ENCODE data around the gene CLCF1. TPM values are rescaled to one million over a fixed set of nuclear protein-coding genes. Genes with fewer than 3 reads are reported as not detected.
A peak's percentile ranks its signal among the peaks of the same experiment; 100 is the strongest.

The CLCF1 gene
- total RNA-seq, 1 donor from 2014 or later = 32.6 TPM

- Histone ChIP-seq H3K4me3 (no peak overlapping the region), H3K27me3 (no peaks in the 10 kb centered on the region), H3K36me3 (no peaks in the 10 kb centered on the region), H3K4me1 (peaks cover 5 to 29% of the 10 kb centered on the region in 2 donors), H3K9me3 (no peaks in the 10 kb centered on the region), H3K27ac (no peak overlapping the region)
- DNase-seq (ENCODE audit: low spot score in 2 of 2) = no peak
- intact Hi-C loops (cut with DNase I) = no loop called here
- TF ChIP-seq, protein P1, sequence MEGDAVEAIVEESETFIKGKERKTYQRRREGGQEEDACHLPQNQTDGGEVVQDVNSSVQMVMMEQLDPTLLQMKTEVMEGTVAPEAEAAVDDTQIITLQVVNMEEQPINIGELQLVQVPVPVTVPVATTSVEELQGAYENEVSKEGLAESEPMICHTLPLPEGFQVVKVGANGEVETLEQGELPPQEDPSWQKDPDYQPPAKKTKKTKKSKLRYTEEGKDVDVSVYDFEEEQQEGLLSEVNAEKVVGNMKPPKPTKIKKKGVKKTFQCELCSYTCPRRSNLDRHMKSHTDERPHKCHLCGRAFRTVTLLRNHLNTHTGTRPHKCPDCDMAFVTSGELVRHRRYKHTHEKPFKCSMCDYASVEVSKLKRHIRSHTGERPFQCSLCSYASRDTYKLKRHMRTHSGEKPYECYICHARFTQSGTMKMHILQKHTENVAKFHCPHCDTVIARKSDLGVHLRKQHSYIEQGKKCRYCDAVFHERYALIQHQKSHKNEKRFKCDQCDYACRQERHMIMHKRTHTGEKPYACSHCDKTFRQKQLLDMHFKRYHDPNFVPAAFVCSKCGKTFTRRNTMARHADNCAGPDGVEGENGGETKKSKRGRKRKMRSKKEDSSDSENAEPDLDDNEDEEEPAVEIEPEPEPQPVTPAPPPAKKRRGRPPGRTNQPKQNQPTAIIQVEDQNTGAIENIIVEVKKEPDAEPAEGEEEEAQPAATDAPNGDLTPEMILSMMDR (IDR thresholded peaks at IDR 0.05) = no peak
Measured at GRCh38 chr11:67349928-67350465, 23.4 kb downstream of the CLCF1 start.

- Histone ChIP-seq H3K27ac (peak overlapping the region in 1 of 2 donors; percentile 31), H3K27me3 (no peaks in the 10 kb centered on the region), H3K4me1 (peaks cover 4 to 25% of the 10 kb centered on the region in 2 donors), H3K4me3 (no peak overlapping the region), H3K9me3 (no peaks in the 10 kb centered on the region), H3K36me3 (no peaks in the 10 kb centered on the region)
- TF ChIP-seq, protein P1 (IDR thresholded peaks at IDR 0.05) = no peak
- intact Hi-C loops (cut with DNase I) = no loop called here
- no peak for DNase-seq (ENCODE audit: low spot score in 2 of 2)
Measured at GRCh38 chr11:67349457-67349856, 23.9 kb downstream of the CLCF1 start.

GRCh38 chr11:67349036-67349435 is 24.4 kb downstream of the CLCF1 start:
- H3K4me1 ChIP-seq = peaks cover 4 to 22% of the 10 kb centered on the region in 2 donors
- no peaks in the 10 kb centered on the region for H3K27me3 ChIP-seq
- H3K4me3 ChIP-seq = no peak overlapping the region
- H3K9me3 ChIP-seq = no peaks in the 10 kb centered on the region
- H3K27ac ChIP-seq = peak overlapping the region in 1 of 2 donors; percentile 31
- TF ChIP-seq, protein P1 (IDR thresholded peaks at IDR 0.05) = no peak
- DNase-seq (ENCODE audit: low spot score in 2 of 2) = no peak
- intact Hi-C loops (cut with DNase I) = no loop called here
- no peaks in the 10 kb centered on the region for H3K36me3 ChIP-seq

GRCh38 chr11:67347964-67348749 is 25.2 kb downstream of the CLCF1 start:
- intact Hi-C loops (cut with DNase I) = no loop called here
- H3K4me3 ChIP-seq = no peak overlapping the region
- DNase-seq (ENCODE audit: low spot score in 2 of 2) = no peak
- no peak overlapping the region for H3K27ac ChIP-seq
- H3K36me3 ChIP-seq = no peaks in the 10 kb centered on the region
- TF ChIP-seq, protein P1 (IDR thresholded peaks at IDR 0.05) = no peak
- H3K4me1 ChIP-seq = peaks cover 4 to 20% of the 10 kb centered on the region in 2 donors
- no peaks in the 10 kb centered on the region for H3K9me3 ChIP-seq
- H3K27me3 ChIP-seq = no peaks in the 10 kb centered on the region

DNA sequence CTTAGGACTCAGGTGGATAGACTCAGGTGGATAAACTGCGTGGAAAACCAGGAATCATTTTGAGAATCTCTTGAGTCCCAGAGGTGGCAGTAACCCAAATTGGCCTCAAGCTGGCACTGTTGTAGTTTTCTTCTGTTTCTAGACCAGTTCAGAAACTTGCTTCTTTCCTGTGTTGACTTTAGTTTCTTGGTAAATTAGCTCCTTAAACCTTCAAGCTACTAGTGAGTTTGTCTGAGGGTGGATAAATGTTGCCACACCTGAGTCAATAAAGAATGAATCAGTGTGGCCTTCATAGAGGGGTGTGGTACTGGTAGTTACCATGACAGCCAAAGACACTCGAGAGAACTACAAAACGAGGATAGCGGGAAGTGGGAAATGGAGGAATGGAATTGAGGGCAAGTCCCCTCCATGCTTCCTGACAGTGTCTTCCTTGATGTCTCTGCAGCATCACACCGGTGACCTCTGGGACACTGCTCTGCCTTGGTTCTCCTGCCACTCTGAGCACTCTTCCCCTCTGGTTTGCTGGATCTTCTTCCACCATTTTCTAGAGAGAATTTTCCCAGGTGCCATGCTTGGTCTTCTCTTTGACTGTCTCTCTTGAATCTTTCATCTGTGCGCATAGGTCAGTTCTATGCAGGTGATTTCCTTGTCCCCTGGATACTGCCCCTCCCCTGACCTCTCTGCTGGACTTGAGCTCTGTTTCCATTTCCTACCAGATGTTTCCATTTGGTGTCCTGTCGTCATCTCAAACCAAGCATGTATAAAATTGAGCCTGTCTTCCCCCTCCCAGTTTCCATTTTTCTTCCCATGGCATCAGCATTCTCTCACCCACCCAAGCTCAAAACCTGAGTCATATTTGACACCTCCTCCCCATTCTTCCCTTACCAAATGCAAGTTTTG is 27.2 kb downstream of the CLCF1 start:
- no peak overlapping the region for H3K27ac ChIP-seq
- TF ChIP-seq, protein P1 (IDR thresholded peaks at IDR 0.05) = peak; percentile 17 to 58 (median 40)
- H3K9me3 ChIP-seq = no peaks in the 10 kb centered on the region
- intact Hi-C loops (cut with DNase I) = no loop called here
- H3K4me3 ChIP-seq = no peak overlapping the region
- no peak for DNase-seq (ENCODE audit: low spot score in 2 of 2)
- no peaks in the 10 kb centered on the region for H3K36me3 ChIP-seq
- peaks cover 0 to 6% of the 10 kb centered on the region in 2 donors for H3K4me1 ChIP-seq
- H3K27me3 ChIP-seq = no peaks in the 10 kb centered on the region

Data from ascending aorta (tissue), 2 donors.